Stimulated activated CD4-positive, alpha-beta T cell treated with anti-CD3 and anti-CD28 coated beads, Interleukin-15, amount 100 ng/mL, for 24 hours (primary cell): Measurements from ENCODE around the gene RSPH10B.
"Not testable (repeated sequence)": the region's sequence is repeated elsewhere in the genome, so short reads cannot be mapped to it uniquely, and the experiment has no call there.

Source experiments
- DNase-seq: peaks from one replicate; pipeline ENCODE4 v3.0.0-alpha.2; 2020

The RSPH10B gene

DNA sequence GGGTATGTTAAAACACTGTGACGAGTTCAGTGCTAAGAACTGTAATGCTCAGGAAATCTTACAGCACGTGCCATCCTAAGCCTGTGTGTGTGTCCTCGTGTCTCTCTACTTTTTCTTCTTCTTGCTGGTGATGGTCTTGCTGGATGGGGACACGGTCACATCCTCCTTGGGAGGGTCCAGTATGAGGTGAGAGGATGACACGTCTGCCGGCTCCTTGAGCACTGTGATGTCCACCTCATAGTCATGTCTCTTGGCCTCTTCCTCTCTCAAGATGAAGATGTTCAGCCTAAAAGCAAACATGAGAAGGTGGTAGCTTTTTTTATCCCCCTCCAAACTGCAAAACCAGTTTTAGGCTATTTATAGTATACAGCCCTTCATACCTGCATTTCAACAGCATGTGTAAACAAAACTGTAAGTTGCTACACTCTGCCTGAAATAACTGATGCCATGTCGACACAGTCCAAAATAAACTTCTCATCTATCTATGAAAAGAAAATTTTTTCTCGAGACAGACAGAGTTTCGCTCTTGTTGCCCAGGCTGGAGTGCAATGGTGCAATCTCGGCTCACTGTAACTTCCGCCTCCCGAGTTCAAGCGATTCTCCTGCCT is 44.1 kb downstream of the RSPH10B start:
- DNase-seq = not testable (repeated sequence)

DNA sequence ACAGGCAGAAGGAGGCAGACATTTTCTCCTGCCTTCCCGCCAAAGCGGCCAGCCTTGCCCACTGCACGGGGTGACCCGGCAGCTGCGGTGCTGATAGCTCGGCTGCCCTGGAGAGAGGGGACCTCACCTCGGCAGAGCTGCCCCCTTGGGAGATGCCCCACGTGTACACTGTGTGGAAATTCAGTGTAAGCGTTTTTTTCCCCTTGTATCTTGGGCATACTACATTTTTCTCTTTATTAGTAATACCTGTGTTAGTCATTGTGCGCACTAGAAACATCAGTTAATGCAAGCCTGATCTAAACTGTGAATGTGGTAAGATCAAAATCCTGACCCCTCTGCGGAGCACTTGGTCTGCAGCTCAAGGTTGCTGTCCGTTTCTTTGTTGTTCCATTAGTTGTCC is 45.9 kb downstream of the RSPH10B start:
- not testable (repeated sequence) for DNase-seq

DNA sequence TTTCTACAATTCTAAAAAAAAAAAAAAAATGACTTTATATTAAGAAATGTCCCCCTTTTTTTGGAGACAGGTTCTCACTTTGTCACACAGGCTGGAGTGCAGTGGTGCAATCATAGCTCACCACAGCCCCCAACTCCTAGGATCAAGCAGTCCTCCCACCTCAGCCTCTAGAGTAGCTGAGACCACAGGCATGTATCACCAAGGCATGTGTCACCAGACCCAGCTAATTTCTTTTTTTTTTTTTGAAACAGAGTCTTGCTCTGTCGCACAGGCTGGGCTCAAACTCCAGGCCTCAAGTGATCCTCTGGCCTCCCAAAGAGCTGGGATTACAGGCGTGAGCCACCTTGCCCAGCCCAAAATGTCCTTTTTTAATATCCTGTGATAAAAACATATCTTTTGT is 46.3 kb downstream of the RSPH10B start:
- DNase-seq = not testable (repeated sequence)

DNA sequence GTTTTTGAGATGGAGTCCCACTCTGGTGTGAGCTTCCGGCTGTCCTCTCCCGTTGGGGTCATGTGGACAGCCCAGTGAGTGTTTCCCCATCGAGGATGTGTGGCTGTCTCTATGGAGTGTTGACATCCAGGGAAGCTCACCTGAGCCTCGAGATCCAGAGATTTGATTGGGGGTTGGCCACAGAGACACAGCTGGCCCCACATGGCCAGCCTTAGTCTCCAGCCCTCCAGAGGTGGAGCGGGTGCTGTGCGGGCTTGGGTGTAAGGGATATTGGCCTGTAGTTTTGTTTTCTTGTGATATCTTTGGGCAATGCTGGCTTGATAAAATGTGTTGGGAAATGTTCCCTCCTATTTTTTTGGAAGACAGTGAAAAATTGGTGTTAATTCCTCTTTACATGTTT is 54.0 kb downstream of the RSPH10B start:
- not testable (repeated sequence) for DNase-seq

DNA sequence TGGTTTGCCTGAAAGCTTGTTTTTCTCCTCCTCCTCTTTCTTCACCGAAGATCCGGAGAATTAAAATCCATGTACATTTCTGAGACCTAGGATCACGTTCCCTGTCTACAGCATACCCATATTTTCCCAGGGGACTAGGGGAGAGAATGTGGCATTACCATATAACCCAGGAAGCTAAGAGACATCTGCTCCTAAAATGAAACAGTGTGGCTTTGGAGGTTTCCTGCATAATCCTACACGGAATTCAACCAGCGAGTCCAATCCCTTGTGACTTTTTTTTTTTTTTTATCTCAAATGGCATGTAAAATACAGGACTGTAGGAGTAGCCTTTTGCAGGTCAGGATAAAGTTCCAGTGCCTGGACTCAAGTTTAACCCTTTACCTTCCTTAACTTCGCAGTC is 61.7 kb downstream of the RSPH10B start:
- DNase-seq = not testable (repeated sequence)

DNA sequence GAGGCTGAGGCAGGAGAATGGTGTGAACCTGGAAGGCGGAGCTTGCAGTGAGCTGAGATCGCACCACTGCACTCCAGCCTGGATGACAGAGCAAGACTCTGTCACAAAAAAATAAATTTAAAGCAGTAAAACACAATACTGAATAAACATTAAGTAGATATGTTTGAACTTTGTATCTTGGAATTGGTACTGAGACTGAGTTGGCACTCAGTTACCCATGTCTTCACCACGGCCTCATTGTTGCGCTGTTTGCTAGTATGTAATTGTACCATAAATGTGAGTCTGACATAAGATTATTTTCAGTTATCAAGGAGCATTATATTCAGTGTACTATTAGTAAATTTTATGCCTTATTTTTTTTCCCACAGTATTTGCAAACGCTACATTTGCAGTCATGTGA is 65.8 kb downstream of the RSPH10B start:
- DNase-seq = not testable (repeated sequence)

DNA sequence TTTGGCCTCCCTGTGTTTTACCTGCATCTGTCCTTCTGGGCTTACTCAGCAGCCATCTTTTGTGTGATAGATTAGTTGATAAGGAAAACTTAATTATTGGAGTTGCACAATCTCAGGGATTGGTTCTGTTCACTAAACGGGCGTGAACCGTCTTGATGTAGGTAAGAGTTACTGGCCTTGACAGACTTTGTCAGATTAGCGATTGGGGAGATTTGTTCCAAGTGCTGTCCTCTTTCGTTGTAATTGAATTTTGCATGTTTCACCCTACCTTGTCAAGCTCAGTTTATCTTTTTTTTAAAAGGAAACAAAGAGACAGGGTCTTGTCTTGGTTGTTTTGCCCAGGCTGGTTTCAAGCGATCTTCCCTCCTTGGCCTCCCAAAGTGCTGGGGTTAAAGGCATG is 67.5 kb downstream of the RSPH10B start:
- DNase-seq = not testable (repeated sequence)

DNA sequence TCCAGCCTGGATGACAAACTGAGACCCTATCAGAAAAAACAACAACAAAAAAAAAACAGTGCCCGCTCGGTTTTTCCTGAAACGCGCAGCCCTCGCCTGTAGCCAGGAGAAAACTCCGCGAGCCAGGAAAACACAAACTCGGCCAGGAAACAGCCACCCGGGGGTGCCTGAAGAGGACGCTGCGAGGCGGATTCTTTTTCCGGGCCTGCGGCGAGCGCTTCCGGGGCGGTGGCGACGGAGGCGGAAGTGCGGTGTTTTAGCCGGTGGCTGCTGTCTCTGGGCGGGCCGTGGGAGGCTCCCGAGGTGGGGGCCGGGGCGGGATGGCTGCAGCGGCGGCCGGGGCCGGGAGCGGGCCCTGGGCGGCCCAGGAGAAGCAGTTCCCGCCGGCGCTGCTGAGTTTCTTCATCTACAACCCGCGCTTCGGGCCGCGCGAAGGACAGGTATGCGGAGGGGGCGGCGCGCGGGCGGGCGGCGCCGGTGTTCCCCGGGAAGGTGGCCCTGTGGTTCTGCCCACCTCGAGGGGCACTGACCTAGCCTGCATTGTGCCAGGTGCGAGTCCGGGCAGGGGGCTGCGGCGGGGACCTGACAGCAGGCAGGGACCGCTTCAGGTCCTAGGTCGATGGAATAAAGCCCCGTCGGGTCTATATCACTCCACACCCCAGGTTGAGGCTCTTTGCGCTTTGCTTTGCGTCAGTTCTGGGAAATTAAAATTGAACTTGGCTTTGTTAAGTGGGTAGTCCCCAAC is 71.8 kb downstream of the RSPH10B start, which contains the start of gene CCZ1:
TSS of gene CCZ1 (plus strand) at position 254 of the 745 bp plus-strand sequence. CDS start at position 321, 67 bp downstream.
- peak; percentile 87 for DNase-seq

DNA sequence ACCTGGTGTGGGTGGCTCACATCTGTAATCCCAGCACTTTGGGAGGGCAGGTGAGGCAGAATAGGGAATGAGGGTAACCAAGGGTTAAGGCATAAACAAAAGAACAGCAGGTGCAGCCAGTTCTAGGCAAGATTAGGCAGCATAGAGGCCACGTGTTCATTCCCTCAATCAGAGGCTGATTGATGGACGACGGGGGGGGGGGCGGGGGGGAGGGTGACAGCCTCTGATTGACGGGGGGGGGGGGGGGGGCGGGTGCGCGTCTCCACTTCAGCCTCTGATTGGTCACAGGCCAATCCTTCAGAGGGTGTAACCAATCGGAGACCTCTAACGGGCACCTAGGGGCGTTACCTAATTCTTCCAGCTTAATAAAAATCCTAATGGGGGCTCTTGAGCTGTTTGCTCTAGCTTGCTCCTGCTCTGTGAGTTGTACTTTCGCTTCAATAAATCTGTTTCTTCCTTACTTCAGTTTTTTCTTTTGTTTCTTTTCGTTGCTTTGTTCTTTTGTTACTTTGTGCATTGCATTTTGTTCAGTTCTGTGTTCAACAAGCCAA is 73.0 kb downstream of the RSPH10B start:
- not testable (repeated sequence) for DNase-seq

DNA sequence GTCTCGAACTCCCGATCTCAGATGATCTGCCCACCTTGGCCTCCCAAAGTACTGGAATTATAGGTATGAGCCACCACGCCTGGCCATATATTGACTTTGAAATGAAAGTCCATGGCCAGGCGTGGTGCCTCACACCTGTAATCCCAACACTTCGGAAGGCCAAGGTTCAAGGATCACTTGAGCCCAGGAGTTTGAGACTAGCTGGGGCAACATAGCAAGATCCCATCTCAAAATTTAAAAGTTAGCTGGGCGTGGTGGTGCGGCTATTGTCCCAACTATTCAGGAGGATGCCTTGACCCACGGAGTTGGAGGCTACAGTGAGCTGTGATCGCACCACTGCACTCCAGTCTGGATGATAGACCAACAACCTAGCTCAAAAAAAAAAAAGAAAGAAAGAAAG is 78.0 kb downstream of the RSPH10B start:
- no peak for DNase-seq

DNA sequence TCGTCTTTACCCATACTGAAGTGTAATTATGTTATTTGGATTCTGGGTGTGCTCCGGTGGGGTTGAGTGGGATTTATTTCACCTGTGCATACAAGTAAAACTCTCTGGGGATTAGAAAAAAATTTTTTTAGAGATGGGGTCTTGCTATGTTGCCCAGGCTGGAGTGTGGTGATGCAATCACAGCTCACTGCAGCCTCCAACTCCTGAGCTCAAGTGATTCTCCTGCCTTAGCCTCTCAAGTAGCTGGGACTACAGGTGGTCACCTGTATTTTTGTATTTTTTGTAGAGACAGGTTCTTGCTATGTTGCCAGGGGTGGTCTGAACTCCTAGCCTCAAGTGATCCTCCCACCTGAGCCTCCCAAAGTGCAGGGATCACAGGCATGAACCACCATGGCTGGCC is 80.2 kb downstream of the RSPH10B start:
- DNase-seq = not testable (repeated sequence)

DNA sequence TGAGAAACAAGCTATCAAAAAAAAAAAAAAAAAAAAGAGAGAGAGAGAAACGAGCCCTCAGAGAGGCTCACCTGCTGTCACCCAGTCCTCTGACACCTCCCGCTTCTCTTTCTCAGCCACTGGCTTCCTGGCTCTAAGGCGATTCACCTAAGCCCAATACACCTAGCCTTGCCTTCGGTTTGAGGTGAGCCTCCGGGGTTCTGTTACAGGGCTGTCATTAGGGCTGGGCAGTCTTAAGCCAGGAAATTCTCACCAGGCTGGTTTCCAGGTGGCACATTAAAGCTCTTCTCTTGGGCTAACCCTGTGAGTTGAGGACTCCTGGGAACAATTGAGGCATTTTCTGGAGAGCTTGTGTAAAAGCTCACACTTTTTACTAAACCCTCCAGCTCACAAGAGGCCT is 82.5 kb downstream of the RSPH10B start:
- DNase-seq = not testable (repeated sequence)

DNA sequence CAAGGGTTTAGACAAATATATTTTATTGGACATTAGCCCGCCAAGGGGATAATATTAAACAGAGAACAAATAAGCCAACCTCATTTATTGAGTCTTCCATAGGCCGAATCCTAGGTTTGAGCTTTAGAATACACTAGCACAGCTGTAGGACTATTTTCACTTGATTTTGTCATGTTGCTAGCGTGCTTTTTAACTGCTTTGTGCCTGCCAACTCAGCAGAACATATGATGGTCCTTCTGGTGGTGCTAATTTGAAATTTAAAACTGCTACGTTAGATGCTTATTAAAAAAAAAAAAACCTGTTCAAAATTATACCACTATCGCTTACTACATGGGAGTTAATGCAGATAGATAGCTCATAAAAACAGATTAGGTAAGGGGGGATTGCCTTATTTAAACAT is 86.1 kb downstream of the RSPH10B start:
- not testable (repeated sequence) for DNase-seq

DNA sequence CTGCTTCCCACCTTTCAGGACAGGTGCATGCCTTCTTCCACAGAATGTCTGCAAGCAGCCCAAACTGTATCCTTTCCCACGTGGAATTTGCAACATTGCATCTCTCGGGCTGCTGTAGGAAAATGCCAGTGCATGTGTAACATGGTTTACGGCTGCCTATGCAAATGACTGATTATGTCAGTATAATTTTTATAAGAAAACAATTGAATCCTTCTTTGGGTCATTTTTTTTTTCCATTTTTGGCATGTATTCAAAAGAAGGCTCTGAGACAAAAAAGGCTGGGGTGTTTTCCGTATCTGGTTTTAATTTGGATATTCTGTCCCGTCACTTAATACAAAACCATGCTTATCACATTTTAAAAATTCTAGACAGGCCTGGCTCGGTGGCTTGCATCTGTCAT is 90.4 kb downstream of the RSPH10B start:
- DNase-seq = not testable (repeated sequence)

DNA sequence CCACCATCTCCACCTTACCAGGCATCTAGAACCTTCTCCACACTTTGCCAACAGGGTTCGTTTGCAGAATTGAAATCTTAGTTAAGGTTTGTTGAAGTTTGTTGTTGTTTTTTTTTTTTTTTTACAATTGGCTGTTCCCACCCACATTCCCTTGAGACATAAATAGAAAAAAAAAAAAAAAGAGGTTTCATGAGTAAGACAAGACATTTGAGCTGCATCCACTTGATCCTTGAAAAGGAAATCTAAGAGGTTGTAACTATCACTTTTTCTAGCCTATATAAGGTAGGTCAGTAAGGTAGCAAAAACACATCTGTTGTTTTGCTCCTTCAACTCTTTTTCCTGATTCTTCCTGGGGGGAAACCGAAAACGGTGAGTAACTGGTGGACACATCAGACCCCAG is 90.9 kb downstream of the RSPH10B start:
- not testable (repeated sequence) for DNase-seq
